ENCODE data around the gene FCER1G.

DNA sequence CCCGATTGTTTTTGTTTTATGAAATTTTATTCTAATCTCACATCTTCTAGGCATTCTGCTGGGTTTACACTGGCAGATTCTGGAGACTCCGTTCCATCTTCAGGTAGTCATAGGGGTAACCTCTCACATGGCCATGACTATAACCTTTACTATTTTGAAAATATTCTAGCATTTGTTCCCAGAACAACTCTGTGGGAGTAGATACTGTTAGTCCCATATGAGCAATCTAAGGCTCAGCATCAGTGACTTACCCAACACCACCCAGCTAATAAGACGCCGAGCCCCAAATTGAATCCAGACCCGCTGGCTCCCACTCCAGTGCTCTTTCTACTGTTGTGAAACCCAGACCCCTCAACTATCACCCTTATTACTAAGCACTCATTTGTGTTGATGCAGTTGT lies 26.1 kb upstream of the FCER1G start:
- no peak for TF ChIP-seq GATA2 (IDR thresholded peaks at IDR 0.05; ENCODE audit: low read depth, low read length)
- TF ChIP-seq GATA3 (IDR thresholded peaks at IDR 0.05; ENCODE audit: low read depth, low read length): no peak
